Subcutaneous abdominal adipose tissue (tissue), 5 donors: ENCODE data around the gene LTK.

ENCODE experiments used
- H3K27ac ChIP-seq: one replicate; pipeline ENCODE4 v1.7.0; 2013; ENCODE audit warnings: low read depth, mild to moderate bottlenecking, inconsistent platforms, low read length, moderate library complexity
- H3K27me3 ChIP-seq, 5 donors: one replicate each; pipeline ENCODE4 v1.7.0; 2013; ENCODE audit warnings: low read length in 5 of 5, inconsistent platforms in 1 of 5; ENCODE audit not compliant: control insufficient read depth in 5 of 5, insufficient read depth in 4 of 5
- H3K36me3 ChIP-seq, 5 donors: one replicate each; pipeline ENCODE4 v1.7.0; 2013; ENCODE audit warnings: low read length in 5 of 5; ENCODE audit not compliant: control insufficient read depth in 5 of 5, insufficient read depth in 5 of 5
- H3K4me1 ChIP-seq, 5 donors: one replicate each; pipeline ENCODE4 v1.7.0; 2013; ENCODE audit warnings: low read length in 5 of 5, mild to moderate bottlenecking in 3 of 5, moderate library complexity in 1 of 5; ENCODE audit not compliant: control insufficient read depth in 5 of 5, insufficient read depth in 5 of 5
- H3K4me3 ChIP-seq, 5 donors: one replicate each; pipeline ENCODE4 v1.7.0; 2013; ENCODE audit warnings: low read length in 5 of 5, low read depth in 1 of 5
- H3K9ac ChIP-seq, 5 donors: one replicate each; pipeline ENCODE4 v1.7.0; 2013; ENCODE audit warnings: low read length in 5 of 5, mild to moderate bottlenecking in 4 of 5, moderate library complexity in 3 of 5
- H3K9me3 ChIP-seq, 5 donors: one replicate each; pipeline ENCODE4 v1.7.0; 2013; ENCODE audit warnings: low read length in 5 of 5; ENCODE audit not compliant: control insufficient read depth in 5 of 5
- donor health status: healthy.
- donor health status: healthy.
- donor health status: healthy.
- donor health status: healthy.
- donor health status: healthy.

LTK gene

DNA sequence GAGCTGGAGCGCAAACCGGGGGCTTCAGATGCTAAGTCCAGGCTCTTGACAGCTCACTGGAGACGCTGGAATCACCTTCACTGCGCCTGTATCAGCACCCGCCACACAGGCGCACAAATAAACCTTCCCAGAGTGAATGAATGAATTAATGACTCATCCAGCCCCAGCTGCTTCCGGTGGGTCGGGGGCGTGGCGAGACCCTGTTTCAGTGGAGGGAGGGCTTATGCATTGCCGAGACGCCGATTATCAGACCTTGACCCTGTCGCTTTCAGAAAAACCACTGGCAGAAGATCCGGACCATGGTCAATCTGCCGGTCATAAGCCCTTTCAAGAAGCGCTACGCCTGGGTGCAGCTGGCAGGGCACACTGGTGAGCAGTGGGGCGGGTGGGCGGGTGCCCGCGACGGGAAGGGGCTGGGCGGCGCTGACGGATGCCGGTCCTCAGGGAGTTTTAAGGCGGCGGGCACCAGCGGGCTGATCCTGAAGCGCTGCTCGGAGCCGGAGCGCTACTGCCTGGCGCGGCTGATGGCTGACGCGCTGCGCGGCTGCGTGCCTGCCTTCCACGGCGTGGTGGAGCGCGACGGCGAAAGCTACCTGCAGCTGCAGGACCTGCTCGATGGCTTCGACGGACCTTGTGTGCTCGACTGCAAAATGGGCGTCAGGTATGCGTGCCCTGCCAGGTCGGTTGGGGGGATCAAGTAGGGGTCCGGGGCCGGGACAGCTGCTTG, 12.3 kb downstream of the LTK start:
- H3K9ac ChIP-seq = no peak overlapping the region
- H3K27me3 ChIP-seq = peaks cover 19 to 52% (median 44%) of the 10 kb centered on the region in 5 donors
- H3K9me3 ChIP-seq = no peaks in the 10 kb centered on the region
- peak overlapping the region in 4 of 5 donors; percentile 32 to 61 (median 48) for H3K4me3 ChIP-seq
- H3K36me3 ChIP-seq = no peaks in the 10 kb centered on the region
- peaks cover 0 to 22% (median 22%) of the 10 kb centered on the region in 5 donors for H3K4me1 ChIP-seq
- H3K27ac ChIP-seq = no peak overlapping the region

DNA sequence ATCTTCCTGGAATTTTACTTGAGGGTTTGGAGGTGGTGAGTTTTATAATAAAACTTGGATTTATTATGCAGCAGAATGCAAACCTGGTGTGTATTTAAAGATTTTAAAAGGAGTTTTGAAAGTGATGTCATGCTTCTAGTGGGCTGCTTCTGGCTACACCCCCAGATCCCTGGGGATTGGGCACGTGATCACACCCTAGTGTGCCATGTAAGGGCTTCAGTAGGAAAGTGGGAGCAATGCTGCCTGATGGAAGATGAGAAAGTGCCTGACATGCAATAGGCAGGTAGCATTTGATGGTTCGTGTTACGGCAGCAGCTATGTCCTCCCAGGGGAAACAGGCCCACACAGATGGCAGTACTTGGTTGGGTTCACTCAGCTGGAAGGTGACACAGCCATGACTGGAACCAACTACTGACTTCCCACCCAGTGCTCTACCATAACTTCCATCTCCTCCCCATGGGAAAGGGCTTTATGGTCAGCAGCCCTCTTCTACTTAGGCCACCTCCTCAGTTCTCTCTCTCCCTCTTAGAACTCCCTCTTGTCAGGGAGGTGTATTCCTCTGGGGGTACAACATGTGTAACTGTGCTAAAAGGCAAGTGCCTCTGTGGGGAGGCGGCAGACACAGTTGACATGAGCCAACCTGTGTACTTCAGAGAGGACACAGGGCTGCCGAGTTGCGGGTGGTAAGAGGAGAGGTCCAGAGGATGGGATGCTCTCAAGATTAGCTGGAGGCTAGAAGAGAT, 14.3 kb downstream of the LTK start:
- Histone ChIP-seq H3K27ac (no peak overlapping the region), H3K27me3 (peaks cover 21 to 62% (median 50%) of the 10 kb centered on the region in 5 donors), H3K36me3 (no peaks in the 10 kb centered on the region), H3K4me3 (no peak overlapping the region), H3K9ac (no peak overlapping the region), H3K4me1 (peaks cover 0 to 43% (median 42%) of the 10 kb centered on the region in 5 donors), H3K9me3 (no peaks in the 10 kb centered on the region)

- Histone ChIP-seq H3K9ac (no peak overlapping the region), H3K9me3 (no peaks in the 10 kb centered on the region), H3K4me1 (peaks cover 0 to 47% (median 46%) of the 10 kb centered on the region in 5 donors), H3K36me3 (no peaks in the 10 kb centered on the region), H3K27me3 (peaks cover 19 to 62% (median 45%) of the 10 kb centered on the region in 5 donors), H3K4me3 (no peak overlapping the region), H3K27ac (no peak overlapping the region)
Measured at GRCh38 chr15:41498657-41499056, 15.0 kb downstream of the LTK start.

DNA sequence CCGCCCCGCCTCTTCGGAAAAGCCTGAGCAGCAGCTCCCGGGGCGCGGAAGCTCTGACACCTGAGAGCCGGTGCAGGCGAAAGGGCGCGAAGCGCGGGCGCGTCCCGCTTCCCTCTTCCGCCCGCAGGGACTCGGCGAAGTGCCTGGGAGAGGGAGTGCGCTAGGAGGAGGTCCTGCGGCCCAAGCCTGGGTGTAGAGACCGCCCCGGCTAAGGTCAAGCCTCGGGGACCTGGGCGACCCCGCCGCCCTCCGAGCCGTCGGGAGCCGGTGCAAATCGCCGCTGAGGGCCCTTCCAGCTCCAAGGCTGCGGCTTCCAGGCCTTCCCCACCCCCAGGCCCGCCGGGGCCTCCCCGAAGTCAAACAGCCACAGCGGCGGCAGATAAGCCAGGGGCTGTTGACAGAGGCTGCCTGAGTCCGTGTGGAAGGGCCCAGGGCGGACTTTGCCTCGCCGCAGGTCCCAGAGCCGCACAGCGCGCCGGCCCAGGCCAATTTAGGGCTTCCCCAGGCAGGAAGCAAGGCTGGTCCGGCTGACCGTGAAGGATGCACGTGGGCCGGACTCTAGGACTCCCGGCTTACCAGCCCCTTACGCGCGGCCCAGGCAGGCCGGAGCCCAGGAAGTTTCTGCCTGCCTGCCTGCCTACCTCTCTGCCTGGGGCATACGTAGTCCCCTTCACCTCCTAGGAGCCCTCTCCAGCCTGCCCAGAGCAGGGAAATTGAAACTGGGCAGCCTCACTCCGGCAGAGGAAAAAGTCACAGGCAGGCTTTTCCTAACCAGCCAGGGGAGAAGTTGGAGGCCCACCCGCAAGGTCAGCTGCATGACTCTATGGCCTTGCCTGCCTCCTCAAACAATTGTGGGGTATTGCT, 17.7 kb downstream of the LTK start:
- H3K9ac ChIP-seq = no peak overlapping the region
- peaks cover 10 to 55% (median 37%) of the 10 kb centered on the region in 5 donors for H3K27me3 ChIP-seq
- H3K4me3 ChIP-seq = peak overlapping the region in 3 of 5 donors; percentile 22 to 67 (median 29)

GRCh38 chr15:41494922-41495735, 18.5 kb downstream of the LTK start:
- peak overlapping the region; percentile 50 to 70 (median 54) for H3K4me3 ChIP-seq
- H3K9ac ChIP-seq = no peak overlapping the region
- H3K9me3 ChIP-seq = no peaks in the 10 kb centered on the region
- peaks cover 10 to 49% (median 37%) of the 10 kb centered on the region in 5 donors for H3K27me3 ChIP-seq
- H3K27ac ChIP-seq = no peak overlapping the region
- peaks cover 1 to 39% (median 35%) of the 10 kb centered on the region in 5 donors for H3K4me1 ChIP-seq
- H3K36me3 ChIP-seq = no peaks in the 10 kb centered on the region

More for the DNA sequence above, 17.7 kb downstream of the LTK start:
- H3K27ac ChIP-seq = no peak overlapping the region
- H3K4me1 ChIP-seq = peaks cover 1 to 39% (median 35%) of the 10 kb centered on the region in 5 donors
- no peaks in the 10 kb centered on the region for H3K36me3 ChIP-seq
- H3K9me3 ChIP-seq = no peaks in the 10 kb centered on the region

- no peaks in the 10 kb centered on the region for H3K36me3 ChIP-seq
- peak overlapping the region in 1 of 5 donors; percentile 35 for H3K9ac ChIP-seq
- H3K4me1 ChIP-seq = peaks cover 1 to 39% (median 35%) of the 10 kb centered on the region in 5 donors
- no peaks in the 10 kb centered on the region for H3K9me3 ChIP-seq
- peaks cover 10 to 47% (median 34%) of the 10 kb centered on the region in 5 donors for H3K27me3 ChIP-seq
- H3K4me3 ChIP-seq = peak overlapping the region in 4 of 5 donors; percentile 50 to 70 (median 60)
- no peak overlapping the region for H3K27ac ChIP-seq
Measured at GRCh38 chr15:41494190-41494921, 19.3 kb downstream of the LTK start.

DNA sequence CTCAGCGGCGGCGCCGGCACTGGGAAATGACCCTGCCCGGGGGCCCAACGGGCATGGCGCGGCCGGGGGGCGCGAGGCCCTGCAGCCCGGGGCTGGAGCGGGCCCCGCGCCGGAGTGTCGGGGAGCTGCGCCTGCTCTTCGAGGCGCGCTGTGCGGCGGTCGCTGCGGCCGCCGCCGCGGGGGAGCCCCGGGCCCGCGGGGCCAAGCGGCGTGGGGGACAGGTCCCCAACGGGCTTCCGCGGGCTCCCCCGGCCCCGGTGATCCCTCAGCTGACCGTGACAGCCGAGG, 19.8 kb downstream of the LTK start:
- no peaks in the 10 kb centered on the region for H3K9me3 ChIP-seq
- peaks cover 1 to 39% (median 35%) of the 10 kb centered on the region in 5 donors for H3K4me1 ChIP-seq
- H3K27ac ChIP-seq = no peak overlapping the region
- H3K9ac ChIP-seq = no peak overlapping the region
- peaks cover 10 to 43% (median 29%) of the 10 kb centered on the region in 5 donors for H3K27me3 ChIP-seq
- peak overlapping the region in 4 of 5 donors; percentile 50 to 70 (median 60) for H3K4me3 ChIP-seq
- no peaks in the 10 kb centered on the region for H3K36me3 ChIP-seq

- H3K27me3 ChIP-seq = peaks cover 10 to 40% (median 24%) of the 10 kb centered on the region in 5 donors
- peaks cover 1 to 39% (median 35%) of the 10 kb centered on the region in 5 donors for H3K4me1 ChIP-seq
- no peaks in the 10 kb centered on the region for H3K9me3 ChIP-seq
- peak within 1 kb of the TSS in 3 of 5 donors; percentile 34 to 73 (median 69) for H3K9ac ChIP-seq
- H3K36me3 ChIP-seq = no peaks in the 10 kb centered on the region
- no peak within 1 kb of the TSS for H3K27ac ChIP-seq
- H3K4me3 ChIP-seq = peak within 1 kb of the TSS; percentile 53 to 71 (median 67)
Measured at GRCh38 chr15:41493205-41493901, 20.3 kb downstream of the LTK start, which contains the start of gene ITPKA. Gene ITPKA, plus strand, starts transcription at chr15:41493874. Its CDS starts 54 bp downstream, at chr15:41493928.
